Stimulated activated CD4-positive, alpha-beta T cell treated with anti-CD3 and anti-CD28 coated beads, Interleukin-1b, Interleukin-23, amount 100 ng/mL, for 24 hours (primary cell): ENCODE data around the gene DTNB.
A peak's percentile ranks its signal among the peaks of the same experiment; 100 is the strongest.
"Not testable (repeated sequence)": the region's sequence is repeated elsewhere in the genome, so short reads cannot be mapped to it uniquely, and the experiment has no call there.

ENCODE experiments used
- DNase-seq, 4 experiments: peaks; one replicate each; pipeline ENCODE4 v3.0.0-alpha.2; 2020; ENCODE audit warnings: low read depth in 4 of 4, low spot score in 1 of 4

Gene DTNB

DNA sequence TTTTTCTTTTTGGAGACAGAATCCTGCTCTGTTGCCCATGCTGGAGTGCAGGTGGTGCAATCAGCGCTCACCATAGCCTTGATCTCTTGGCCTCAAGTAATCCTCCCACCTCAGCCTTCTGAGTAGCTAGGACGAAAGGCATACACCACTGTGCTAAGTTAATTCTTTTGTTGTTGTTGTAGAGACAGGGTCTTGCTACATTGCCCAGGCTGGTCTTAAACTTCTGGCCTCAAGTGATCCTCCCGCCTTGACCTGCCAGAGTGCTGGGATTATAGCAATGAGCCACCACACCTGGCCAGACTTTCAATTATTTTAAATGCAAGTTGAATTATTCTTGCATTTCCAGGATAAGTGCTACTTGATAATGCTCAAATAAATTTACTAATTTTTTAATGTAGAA is 126.5 kb downstream of the DTNB start:
- no peak for DNase-seq

DNA sequence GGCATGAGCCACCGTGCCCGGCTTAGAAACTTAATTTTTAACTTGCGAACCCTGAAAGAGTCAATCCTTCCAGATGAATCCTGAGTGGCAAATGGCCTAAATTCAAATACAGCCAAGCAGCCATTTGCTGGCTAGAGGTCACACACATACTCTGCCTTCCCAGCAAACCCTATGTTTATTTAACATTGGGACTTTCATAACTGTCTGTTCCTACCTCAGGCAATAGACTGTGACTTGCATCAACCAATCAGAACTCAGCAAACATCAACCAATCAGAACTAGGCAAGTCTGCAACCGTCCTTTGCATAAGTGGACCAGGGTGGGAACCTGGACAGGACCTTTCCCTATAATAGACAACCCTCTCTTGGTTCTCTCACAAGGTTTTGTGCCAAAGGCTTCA is 127.5 kb downstream of the DTNB start:
- DNase-seq: no peak

DNA sequence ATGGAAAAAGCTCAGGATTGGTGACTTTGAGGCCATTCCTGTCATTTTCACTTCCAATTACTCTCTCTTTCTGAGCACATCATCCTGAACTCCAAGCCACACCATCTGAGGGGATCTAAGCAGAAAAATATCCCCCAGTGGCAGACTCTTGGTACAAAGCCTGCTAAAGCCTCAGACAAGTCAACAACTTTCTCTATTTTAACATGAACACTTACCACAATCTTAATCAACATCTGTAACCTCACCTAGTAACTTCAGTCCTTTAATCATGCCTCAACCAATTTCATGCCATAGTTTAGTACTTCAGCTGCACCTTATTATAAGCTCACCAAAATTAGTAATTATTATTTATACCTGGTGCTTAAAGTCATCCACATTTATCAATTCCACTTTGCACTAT is 128.9 kb downstream of the DTNB start:
- no peak for DNase-seq

DNA sequence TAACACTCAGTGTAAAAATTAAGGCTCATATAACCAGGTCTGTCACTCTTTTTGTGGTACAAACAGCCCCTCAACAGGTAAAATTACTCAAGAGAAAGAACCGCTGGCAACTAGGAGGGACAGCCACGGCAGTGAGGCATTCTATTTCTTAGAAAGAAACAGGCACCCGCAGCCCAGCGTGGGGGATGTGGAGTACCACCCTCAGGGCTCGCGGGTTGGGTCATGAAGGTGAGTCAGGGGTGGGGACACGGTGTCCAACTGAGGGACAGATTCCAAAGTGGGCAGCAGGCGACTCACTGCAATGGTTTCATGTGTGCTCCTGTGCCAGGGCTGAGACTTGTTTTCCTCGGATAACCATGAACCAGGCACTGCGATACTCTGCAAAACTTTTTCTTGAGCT is 129.4 kb downstream of the DTNB start:
- DNase-seq: no peak

DNA sequence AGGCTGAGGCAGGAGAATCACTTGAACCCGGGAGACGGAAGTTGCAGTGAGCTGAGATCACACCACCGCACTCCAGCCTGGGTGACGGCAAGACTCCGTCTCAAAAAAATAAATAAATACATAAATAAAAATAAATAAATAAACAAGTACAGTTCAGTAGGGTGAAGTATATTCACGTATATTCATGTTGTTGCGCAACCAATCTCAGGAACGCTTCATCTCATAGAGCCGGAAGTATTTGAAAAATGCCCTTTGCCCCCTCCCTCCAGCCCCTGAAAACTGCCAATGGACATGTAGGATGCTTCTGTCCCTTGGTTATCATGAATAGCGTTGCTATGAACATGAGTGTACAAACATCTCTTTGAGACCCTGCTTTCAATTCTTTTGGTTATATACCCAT is 132.0 kb downstream of the DTNB start:
- DNase-seq: no peak

DNA sequence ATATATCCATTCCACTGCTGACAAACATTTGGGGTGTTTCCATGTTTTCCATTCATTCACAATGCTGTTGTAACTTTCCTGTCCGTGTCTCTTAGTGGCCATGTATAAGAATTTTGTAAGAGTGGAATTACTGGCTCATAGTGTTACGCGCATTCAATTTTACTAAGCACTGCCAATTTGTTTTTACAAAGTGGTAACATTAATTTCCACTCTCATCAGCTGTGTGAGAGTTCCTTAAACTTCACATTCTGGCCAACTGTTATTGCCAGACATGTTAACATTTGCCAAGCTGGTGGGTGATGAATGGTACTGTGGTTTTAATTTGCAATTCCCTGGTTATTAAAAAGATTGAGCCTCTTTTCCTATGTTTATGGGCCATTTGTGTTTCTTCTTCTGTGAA is 134.2 kb downstream of the DTNB start:
- no peak for DNase-seq

DNA sequence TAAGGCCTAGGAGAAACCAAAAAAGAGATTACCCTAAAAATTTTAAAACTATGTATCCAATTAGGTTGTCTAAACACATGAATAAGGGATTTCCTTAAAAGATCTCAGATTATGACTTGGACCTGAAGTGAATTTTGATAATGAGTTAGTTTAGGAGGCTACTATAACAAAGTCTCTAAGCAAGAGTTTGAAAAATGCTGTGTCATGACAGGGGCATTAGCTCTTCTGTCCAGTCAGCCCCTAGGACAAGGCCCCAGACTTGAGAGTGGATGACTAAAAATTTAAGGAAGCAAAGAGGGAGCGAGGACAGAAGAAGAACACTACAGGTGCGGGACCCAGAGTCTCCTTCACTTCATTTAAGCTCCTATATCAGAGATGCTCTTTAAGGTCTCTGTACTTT is 135.9 kb downstream of the DTNB start:
- DNase-seq: no peak

DNA sequence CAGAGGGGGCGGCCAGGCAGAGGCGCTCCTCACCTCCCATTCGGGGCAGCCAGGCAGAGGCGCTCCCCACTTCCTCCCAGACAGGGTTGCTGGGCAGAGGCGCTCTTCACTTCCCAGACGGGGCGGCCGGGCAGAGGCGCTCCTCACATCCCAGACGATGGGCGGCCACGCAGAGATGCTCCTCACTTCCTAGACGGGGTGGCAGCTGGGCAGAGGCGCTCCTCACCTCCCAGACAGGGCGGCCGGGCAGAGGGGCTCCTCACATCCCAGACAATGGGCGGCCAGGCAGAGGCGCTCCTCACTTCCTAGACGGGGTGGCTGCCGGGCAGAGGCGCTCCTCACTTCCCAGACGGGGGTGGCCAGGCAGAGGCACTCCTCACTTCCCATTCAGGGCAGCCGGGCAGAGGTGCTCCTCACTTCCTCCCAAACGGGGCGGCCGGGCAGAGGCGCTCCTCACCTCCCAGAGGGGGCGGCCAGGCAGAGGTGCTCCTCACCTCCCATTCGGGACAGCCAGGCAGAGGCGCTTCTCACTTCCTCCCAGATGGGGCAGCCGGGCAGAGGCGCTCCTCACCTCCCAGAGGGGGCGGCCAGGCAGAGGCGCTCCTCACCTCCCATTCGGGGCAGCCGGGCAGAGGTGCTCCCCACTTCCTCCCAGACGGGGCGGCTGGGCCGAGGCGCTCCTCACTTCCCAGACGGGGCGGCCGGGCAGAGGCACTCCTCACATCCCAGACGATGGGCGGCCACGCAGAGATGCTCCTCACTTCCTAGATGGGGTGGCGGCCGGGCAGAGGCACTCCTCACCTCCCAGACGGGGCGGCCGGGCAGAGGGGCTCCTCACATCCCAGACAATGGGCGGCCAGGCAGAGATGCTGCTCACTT is 137.7 kb downstream of the DTNB start:
- DNase-seq: not testable (repeated sequence)

DNA sequence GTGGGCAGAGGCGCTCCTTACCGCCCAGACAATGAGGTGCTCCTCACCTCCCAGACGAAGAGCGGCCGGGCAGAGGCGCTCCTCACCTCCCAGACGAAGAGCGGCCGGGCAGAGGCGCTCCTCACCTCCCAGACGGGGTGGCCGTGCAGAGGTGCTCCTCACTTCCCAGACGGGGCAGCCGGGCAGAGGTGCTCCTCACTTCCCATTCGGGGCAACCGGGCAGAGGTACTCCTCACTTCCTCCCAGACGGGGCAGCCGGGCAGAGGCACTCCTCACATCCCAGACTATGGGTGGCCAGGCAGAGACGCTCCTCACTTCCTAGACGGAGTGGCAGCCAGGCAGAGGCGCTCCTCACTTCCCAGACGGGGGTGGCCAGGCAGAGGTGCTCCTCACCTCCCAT is 138.4 kb downstream of the DTNB start:
- DNase-seq: not testable (repeated sequence)

DNA sequence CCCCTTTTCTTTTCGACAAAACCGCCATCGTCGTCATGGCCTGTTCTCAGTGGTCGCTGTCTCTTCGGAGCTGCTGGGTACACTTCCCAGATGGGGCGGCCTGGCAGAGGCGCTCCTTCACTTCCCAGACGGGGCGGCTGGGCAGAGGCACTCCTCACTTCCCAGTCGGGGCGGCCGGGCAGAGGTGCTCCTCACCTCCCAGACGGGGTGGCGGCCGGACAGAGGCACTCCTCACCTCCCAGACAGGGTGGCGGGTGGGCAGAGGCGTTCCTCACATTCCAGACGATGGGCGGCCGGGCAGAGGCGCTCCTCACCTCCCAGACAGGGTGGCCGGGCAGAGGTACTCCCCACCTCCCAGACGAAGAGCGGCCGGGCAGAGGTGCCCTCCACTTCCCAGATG is 138.9 kb downstream of the DTNB start:
- no peak for DNase-seq

DNA sequence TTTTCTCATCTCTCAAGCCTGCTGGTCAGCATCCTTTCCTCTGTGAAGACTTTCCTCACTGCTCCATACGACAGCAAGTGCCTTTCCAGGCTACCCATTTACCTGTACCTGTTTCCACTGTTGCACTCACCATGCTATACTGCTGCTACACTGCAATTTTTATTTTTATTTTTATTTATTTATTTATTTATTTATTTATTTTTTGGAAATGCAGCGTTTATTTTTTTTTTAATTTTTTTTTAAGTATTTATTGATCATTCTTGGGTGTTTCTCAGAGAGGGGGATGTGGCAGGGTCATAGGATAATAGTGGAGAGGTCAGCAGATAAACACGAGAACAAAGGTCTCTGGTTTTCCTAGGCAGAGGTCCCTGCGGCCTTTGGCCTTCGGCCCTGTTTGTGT is 139.6 kb downstream of the DTNB start:
- DNase-seq: not testable (repeated sequence)

DNA sequence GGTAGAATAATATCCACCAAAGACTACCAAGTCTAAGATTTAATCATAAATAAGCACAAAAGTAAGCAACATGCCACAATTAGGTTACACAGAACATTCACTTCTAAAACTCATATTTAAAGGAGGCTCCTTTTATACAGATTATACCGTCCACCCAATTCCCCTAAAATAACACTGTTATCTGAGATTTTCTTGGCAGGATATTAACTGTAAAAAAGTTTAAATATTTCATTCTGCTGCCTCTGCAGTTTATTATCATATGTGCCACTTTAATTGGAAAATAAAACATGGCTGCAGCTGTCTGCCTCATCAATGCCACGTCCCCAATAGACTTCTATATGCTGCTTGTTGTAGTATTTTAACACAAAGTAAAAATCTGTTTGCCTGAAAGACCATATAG is 140.9 kb downstream of the DTNB start:
- no peak for DNase-seq

DNA sequence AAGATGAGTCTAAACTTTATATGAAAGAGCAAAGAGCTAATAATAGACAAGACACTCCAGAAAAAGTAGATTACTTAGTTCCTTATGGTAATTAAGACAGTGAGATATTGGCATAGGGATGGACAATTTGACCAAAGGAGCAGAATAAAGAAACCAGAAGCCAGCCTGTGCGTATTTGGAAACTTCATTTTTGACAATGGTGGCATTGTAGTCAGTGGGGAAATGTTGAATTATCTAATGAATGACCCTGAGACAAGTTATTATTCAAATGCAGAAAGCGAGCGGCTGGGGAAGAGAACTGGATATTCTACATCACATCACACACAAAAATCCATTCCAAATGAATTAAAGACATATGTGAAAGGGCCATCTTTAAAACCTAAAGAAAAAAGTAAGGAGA is 144.3 kb downstream of the DTNB start:
- no peak for DNase-seq

DNA sequence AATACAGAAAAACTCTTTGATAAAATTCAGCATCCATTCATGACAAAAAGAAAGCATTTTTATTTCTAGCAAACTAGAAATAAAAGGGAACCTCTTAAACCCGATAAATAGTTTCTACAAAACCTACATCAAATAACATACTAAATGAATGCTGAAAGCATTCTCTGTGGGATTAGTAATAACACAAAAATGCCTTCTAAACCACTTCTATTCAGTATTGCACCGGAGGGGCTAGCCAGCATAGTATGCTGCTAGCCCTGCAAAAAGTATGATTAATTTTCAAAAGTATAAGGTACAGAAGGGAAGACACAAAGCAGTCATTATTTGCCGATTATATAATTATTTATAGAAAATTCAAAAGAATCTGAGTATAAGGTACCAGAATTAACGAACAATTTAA is 145.2 kb downstream of the DTNB start:
- no peak for DNase-seq

DNA sequence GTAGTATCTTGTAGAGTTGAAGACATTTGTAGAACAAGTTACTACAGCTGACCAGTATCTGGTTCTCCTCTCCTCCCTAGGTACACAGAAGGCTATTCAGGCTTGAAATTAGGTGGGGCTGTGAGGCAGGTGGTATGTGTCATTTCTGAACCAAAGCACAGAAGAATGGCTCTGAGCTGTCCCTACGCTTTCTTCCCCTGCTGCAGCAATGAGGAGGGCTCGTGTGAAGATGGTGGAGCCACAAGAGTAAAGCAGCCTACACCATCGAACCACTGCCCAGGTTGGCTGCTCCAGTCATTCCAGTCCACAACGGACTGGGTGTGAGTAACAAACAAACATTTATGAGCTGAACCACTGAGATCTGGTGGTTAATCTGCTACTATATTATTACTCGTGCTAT is 148.9 kb downstream of the DTNB start:
- DNase-seq: no peak

DNA sequence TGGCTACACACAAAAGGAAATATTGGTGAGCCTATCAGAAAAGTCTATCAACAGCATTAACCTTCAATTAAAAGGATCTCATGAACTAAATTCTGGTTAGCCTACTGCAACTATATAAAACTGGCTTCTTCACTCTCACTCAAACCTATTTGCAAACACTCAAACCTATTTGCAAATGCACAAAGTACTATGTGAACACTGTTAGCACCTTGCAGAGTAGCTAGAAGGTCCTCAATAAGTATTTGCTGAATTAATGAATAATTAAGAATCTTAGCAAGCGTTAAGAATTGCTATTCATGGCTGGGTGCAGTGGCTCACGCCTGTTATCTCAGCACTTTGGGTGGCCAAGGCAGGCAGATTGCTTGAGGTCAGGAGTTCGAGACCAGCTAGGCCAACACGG is 150.3 kb downstream of the DTNB start:
- no peak for DNase-seq

DNA sequence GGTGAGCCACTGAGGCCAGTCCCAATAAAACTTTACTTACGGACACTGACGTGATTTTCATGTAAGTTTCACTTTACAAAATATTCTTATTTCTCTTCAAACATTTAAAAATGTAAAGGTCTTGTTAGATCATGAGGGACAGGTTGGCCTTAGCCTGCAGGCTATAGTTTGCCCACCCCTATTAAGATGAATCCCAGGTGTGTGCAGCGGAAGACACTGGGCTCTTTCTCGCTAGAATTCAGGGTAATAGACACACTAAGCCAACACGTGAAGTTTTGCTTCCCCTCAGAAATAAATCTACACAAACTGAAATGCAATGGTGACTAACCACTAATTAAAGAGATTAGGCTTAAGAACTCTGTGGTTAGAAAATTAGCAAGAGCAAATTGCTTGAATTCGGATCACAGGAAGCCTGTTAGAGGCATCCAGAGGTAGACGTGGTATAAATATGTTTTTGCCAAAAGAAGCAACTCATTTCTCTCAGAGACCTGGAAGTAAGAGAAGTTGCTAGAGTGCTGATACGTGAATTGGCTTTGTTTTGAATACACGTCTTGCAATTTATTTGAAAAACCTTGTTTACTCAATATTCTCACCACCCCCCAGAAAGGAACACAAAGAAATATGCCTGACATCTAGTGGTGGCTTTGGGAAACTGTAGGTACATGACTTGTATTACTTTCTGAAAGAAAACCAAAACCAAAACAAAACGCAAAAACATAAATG is 151.6 kb downstream of the DTNB start:
- DNase-seq: peak in 2 of 4 experiments; percentile 1 to 6

DNA sequence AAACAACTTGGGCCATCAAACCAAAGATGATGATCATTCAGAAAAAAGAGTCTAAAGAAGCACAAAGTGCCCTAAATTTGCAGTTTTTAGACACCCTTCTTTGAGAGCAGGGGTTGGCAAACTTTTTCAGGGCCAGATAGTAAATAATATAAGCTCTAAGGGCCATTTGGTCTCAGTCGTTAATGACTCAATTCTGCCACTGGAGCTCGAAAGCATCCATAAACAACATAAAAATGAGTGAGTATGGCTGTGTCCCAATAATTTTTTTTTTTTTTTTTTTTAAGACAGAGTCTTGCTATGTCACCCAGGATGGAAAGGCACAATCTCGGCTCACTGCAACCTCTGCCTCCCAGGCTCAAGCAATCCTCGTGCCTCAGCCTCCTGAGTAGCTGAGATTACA is 152.3 kb downstream of the DTNB start:
- no peak for DNase-seq

DNA sequence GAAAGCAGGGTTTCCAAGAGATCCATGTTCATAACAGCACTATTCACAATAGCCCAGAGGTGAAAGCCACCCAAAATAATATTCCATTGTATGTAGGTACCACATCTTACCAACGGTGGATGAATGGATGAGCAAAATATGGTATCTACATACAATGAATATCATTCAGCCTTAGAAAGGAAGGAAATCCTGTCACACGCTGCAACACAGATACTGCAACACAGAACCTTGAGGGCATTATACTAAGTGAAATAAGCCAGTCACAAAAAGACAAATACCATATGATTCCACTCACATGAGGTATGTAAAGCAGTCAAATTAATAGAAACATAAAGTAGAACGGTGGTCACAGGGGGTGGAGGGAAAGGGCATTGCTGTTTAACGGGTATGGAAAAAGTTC is 155.7 kb downstream of the DTNB start:
- DNase-seq: no peak

DNA sequence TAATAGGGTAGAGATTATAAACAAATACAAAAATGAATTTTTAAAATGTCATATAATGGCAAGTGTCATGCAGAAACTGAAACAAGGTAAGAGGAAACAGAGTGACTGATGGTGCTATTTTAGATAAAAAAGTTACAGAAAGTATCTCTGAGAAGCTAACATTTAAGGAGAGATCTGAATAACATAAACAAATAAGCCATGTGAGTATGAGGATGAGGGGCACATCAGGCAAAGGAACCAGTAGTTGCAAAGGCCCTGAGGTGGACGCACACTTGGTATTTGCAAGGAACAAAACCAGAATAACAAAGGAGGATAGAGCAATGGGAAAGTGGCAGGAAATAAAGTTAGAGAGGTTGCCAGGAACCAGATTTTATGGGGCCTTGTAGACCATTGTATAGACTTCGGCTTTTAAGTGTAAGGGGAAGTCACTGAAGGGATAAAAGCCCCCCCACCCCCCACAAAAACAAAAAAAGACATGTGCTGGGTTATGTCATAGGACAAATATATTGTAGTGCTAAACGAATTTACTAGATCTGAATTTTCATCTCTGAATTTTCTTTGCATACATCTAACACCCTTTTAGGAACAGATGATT is 159.2 kb downstream of the DTNB start:
- no peak for DNase-seq

DNA sequence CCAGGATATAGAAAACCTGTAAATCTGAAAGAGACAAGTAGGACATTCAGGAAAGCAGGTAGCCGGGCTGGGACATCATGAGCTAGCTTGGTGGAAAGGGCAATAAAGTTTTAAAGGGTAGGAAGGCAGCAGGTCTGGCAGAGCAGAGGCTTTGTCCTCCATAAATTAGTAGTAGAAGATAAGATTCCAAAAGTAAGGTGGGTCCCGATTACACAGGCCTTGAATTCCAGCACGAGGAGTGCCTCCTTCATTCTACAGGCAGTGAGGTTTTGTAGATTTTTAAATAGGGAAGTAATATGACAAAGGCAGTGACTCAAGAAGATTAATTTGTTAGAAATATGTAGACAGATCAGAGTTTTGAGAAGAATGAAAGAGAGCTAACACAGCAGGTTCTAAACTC is 160.7 kb downstream of the DTNB start:
- DNase-seq: no peak

DNA sequence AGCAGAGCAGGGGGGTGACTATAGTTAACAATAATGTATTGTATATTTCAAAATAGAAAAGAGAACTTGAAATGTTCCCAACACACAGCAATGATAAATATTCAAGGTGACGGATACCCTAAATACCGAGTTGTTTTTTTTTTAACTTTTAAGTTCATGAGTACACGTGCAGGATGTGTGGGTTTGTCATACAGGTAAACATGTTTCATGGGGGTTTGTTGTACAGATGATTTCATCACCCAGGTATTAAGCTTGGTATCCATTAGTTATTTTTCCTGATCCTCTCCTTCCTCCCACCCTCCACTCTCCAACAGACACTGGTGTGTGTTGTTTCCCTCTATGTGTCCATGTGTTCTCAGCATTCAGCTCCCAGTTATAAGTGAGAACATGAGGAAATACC is 167.2 kb downstream of the DTNB start:
- no peak for DNase-seq
